ENCODE measurements around the gene TRPV2. TPM values are rescaled to one million over a fixed set of nuclear protein-coding genes. Genes with fewer than 3 reads are reported as not detected.
A peak's percentile ranks its signal among the peaks of the same experiment; 100 is the strongest.
"Not testable (repeated sequence)": the region's sequence is repeated elsewhere in the genome, so short reads cannot be mapped to it uniquely, and the experiment has no call there.

Gene TRPV2
- total RNA-seq, 1 donor from 2014 or later: 86.5 TPM

DNA sequence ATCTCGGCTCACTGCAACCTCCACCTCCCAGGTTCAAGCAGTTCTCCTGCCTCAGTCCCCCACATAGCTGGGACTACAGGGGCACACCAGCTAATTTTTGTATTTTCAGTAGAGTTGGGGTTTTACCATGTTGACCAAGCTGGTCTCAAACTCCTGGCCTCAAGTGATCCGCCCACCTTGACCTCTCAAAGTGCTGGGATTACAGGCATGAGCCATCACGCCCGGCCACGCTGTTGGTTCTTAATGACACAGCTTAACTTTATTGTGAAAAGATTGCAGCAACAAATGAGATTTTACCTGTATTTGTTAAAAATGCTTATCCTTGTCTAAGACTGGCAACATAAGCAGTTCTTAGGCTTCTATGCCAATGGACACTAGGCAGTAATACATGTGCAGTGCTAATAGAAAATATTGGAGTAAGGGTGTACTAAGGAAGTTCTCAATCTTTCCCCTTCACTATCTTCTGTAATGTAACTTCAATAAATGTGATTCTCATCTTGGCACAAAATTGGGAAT is 31.5 kb upstream of the TRPV2 start:
- intact Hi-C loops (cut with DNase I): no loop called here
- H3K9me3 ChIP-seq: no peaks in the 10 kb centered on the region
- peak overlapping the region; percentile 79 for H3K4me3 ChIP-seq
- TF ChIP-seq, protein P1, sequence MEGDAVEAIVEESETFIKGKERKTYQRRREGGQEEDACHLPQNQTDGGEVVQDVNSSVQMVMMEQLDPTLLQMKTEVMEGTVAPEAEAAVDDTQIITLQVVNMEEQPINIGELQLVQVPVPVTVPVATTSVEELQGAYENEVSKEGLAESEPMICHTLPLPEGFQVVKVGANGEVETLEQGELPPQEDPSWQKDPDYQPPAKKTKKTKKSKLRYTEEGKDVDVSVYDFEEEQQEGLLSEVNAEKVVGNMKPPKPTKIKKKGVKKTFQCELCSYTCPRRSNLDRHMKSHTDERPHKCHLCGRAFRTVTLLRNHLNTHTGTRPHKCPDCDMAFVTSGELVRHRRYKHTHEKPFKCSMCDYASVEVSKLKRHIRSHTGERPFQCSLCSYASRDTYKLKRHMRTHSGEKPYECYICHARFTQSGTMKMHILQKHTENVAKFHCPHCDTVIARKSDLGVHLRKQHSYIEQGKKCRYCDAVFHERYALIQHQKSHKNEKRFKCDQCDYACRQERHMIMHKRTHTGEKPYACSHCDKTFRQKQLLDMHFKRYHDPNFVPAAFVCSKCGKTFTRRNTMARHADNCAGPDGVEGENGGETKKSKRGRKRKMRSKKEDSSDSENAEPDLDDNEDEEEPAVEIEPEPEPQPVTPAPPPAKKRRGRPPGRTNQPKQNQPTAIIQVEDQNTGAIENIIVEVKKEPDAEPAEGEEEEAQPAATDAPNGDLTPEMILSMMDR (IDR thresholded peaks at IDR 0.05): no peak
- H3K36me3 ChIP-seq: peaks cover 20% of the 10 kb centered on the region
- no peak for DNase-seq
- H3K27ac ChIP-seq: no peak overlapping the region
- peaks cover 30% of the 10 kb centered on the region for H3K4me1 ChIP-seq
- no peak for ATAC-seq
- no peaks in the 10 kb centered on the region for H3K27me3 ChIP-seq

DNA sequence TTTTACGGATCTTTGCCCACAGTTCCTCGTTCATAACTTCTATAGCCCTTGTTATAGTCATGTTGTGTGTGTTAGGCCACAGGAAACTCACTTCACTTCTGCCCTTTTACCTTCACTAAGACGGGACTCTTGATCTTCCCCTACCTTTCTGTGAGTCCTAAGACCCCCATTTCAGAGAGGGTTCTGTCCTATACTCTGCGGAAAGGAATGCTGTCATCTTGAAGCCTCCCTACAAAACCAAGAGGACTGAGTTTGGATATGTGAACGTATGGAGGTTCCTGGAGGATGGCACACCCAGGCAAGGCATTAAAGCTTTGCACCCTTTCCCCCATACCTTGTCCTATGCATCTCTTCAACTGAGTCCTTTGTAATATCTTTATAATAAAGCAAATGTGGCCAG is 30.8 kb upstream of the TRPV2 start:
- ATAC-seq (no peak), DNase-seq (no peak)
- Histone ChIP-seq H3K27ac (no peak overlapping the region), H3K27me3 (no peaks in the 10 kb centered on the region), H3K4me3 (no peak overlapping the region), H3K4me1 (peaks cover 30% of the 10 kb centered on the region), H3K36me3 (peaks cover 20% of the 10 kb centered on the region), H3K9me3 (no peaks in the 10 kb centered on the region)
- intact Hi-C loops (cut with DNase I): no loop called here
- TF ChIP-seq, protein P1 (IDR thresholded peaks at IDR 0.05): no peak

DNA sequence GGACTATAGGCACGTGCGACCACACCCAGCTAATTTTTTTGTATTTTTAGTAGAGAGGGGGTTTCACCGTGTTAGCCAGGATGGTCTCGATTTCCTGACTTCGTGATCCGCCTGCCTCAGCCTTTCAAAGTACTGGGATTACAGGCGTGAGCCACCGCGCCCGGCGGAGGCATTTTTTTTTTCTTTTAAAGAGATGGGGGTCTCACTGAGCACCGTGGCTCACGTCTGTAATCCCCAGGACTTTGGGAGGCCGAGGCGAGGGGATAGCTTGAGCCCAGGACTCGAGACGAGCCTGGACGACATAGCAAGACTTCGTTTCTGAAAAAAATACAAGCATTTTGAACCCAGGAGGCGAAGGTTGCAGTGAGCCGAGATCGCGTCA is 29.3 kb upstream of the TRPV2 start:
- H3K9me3 ChIP-seq; DNase-seq; H3K27ac ChIP-seq; intact Hi-C loops (cut with DNase I); H3K27me3 ChIP-seq; ATAC-seq: not testable (repeated sequence)
- Histone ChIP-seq H3K4me3 (peak overlapping the region; percentile 56), H3K4me1 (peaks cover 30% of the 10 kb centered on the region), H3K36me3 (peaks cover 20% of the 10 kb centered on the region)

DNA sequence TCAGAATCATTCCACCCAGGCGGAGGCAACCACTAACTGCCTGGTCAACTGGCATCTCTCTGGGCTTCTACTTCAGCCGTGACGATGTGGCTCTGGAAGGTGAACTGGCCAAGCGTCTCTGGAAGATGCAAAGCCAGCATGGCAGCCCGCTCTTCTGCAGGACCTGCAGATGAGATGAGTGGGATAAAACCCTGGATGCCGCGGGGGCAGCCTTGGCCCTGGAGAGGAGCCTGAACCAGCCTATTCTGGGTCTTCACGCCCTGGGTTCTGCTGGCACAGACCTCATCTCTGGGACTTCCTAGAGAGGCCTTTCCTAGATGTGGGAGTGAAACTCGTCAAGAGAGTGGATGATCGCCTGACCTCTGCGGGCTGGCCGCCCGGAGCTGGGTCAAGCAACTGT is 23.9 kb upstream of the TRPV2 start:
- no peaks in the 10 kb centered on the region for H3K4me1 ChIP-seq
- intact Hi-C loops (cut with DNase I): no loop called here
- H3K27ac ChIP-seq: no peak overlapping the region
- ATAC-seq (no peak), DNase-seq (no peak)
- TF ChIP-seq, protein P1 (IDR thresholded peaks at IDR 0.05): no peak
- no peaks in the 10 kb centered on the region for H3K36me3 ChIP-seq
- no peaks in the 10 kb centered on the region for H3K27me3 ChIP-seq
- no peaks in the 10 kb centered on the region for H3K9me3 ChIP-seq
- H3K4me3 ChIP-seq: no peak overlapping the region

DNA sequence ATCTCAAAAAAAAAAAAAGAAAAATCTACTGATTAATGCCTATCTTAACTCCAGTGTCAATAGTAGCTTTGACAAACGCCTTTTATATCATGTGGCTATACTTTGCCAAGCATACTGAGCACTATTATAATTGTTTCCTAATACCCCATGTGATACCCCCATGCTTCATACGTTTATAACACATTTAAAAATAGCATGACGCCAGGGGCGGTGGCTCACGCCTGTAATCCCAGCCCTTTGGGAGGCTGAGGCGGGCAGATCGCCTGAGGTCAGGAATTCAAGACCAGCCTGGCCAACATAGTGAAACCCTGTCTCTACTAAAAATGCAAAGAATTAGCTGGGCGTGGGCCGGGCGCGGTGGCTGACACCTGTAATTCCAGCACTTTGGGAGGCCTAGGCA is 22.9 kb upstream of the TRPV2 start:
- H3K27ac ChIP-seq; H3K27me3 ChIP-seq; H3K4me3 ChIP-seq; H3K36me3 ChIP-seq; H3K4me1 ChIP-seq; intact Hi-C loops (cut with DNase I); DNase-seq; H3K9me3 ChIP-seq; ATAC-seq: not testable (repeated sequence)

DNA sequence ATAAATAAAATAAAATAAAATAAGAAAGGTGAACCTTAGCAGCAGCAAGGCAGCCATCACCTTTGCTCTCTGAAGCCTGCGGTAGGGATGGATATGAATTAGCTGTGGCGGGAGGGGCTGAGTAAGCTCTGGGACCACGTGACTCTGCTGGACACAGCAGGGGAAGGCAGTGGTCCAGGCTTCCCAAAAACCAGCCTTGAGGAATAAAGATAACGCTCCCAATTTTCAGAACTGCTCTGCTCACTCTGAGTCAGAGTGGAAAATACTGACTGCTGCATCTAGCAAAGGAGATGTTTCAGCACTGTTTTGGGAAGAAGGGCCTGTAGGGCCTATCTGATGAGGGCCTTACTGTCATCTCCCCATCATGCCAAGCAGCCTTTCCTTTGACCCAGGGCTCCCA is 19.5 kb upstream of the TRPV2 start:
- H3K27me3 ChIP-seq; H3K4me3 ChIP-seq; H3K4me1 ChIP-seq; DNase-seq; intact Hi-C loops (cut with DNase I); H3K27ac ChIP-seq; H3K36me3 ChIP-seq; H3K9me3 ChIP-seq; ATAC-seq: not testable (repeated sequence)

DNA sequence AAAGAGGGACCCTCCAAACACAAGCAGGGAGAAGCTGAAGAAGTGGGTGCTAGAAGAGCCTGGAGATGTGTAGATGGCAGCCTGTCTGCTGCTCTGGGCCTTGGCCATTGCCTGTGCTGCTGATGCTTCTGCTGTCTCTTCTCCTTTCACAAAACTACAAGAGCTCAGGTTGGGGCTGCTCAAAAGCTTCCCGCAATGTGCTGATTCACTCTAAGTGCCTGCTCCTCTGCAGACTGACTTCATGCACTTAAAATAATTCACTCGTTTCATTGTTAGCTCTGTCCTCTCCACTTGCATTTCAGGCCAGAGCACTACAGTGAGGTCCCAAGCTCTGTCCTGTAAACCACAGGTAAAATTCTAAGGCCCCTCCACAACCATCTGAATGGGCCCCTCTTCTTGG is 18.7 kb upstream of the TRPV2 start:
- ATAC-seq; H3K9me3 ChIP-seq; H3K4me1 ChIP-seq; H3K36me3 ChIP-seq; H3K4me3 ChIP-seq; H3K27ac ChIP-seq; DNase-seq; H3K27me3 ChIP-seq; intact Hi-C loops (cut with DNase I): not testable (repeated sequence)

Data from upper lobe of right lung (tissue), 1 donor.